Type B pancreatic cell (in vitro differentiated cells): ENCODE data around the gene SMAD7. TPM values are rescaled to one million over a fixed set of nuclear protein-coding genes. Genes with fewer than 3 reads are reported as not detected.
A peak's percentile ranks its signal among the peaks of the same experiment; 100 is the strongest.

Source experiments
- DNase-seq: peaks from one replicate; pipeline ENCODE4 v3.0.0; 2021; ENCODE audit warnings: mixed read lengths; ENCODE audit not compliant: unreplicated experiment; ENCODE audit errors: extremely low spot score
- H3K27ac Mint-ChIP-seq: 2 replicates; pipeline ENCODE4 v1.8.0; 2021; ENCODE audit warnings: mild to moderate bottlenecking, mixed read lengths
- H3K27me3 Mint-ChIP-seq: 2 replicates; pipeline ENCODE4 v1.8.0; 2021; ENCODE audit warnings: mixed read lengths
- H3K36me3 Mint-ChIP-seq: 2 replicates; pipeline ENCODE4 v1.8.0; 2021; ENCODE audit warnings: mixed read lengths
- H3K4me1 Mint-ChIP-seq: one replicate; pipeline ENCODE4 v1.8.0; 2021; ENCODE audit warnings: mixed read lengths; ENCODE audit not compliant: unreplicated experiment
- H3K4me3 Mint-ChIP-seq: 2 replicates; pipeline ENCODE4 v1.8.0; 2021; ENCODE audit warnings: mild to moderate bottlenecking, mixed read lengths
- H3K9me3 Mint-ChIP-seq: 2 replicates; pipeline ENCODE4 v1.8.0; 2021; ENCODE audit warnings: mixed read lengths
- CTCF ChIP-seq: fragments of 200-600 bp; sonication (generic); conservative IDR thresholded peaks from 2 replicates; pipeline ENCODE4 v1.5.0; 2021; ENCODE audit warnings: antibody characterized with exemption, mild to moderate bottlenecking
- total RNA-seq: library from RNA; stranded (reverse); gene quantifications from 2 replicates; pipeline ENCODE4 v1.2.1, GENCODE V29; 2021; ENCODE audit warnings: low replicate concordance

The SMAD7 gene
- total RNA-seq, 1 donor from 2014 or later = 17.8 TPM

- peaks cover 23% of the 10 kb centered on the region for H3K36me3 Mint-ChIP-seq
- H3K4me1 Mint-ChIP-seq = peaks cover 44% of the 10 kb centered on the region
- H3K27me3 Mint-ChIP-seq = no peaks in the 10 kb centered on the region
- H3K9me3 Mint-ChIP-seq = no peaks in the 10 kb centered on the region
- peak overlapping the region; percentile 92 for H3K27ac Mint-ChIP-seq
- peak overlapping the region; percentile 94 for H3K4me3 Mint-ChIP-seq
- TF ChIP-seq CTCF = peak; percentile 55
- no peak for DNase-seq
Measured at GRCh38 chr18:48949606-48950535, 894 bp downstream of the SMAD7 start.

GRCh38 chr18:48949050-48949605 lies 1.6 kb downstream of the SMAD7 start:
- peaks cover 27% of the 10 kb centered on the region for H3K36me3 Mint-ChIP-seq
- H3K27ac Mint-ChIP-seq = peak overlapping the region; percentile 92
- TF ChIP-seq CTCF = no peak
- DNase-seq = no peak
- peak overlapping the region; percentile 91 for H3K4me3 Mint-ChIP-seq
- no peaks in the 10 kb centered on the region for H3K27me3 Mint-ChIP-seq
- no peaks in the 10 kb centered on the region for H3K9me3 Mint-ChIP-seq
- peaks cover 48% of the 10 kb centered on the region for H3K4me1 Mint-ChIP-seq

GRCh38 chr18:48948112-48949049 lies 2.4 kb downstream of the SMAD7 start:
- Mint-ChIP-seq H3K4me3 (peak overlapping the region; percentile 91), H3K4me1 (peaks cover 52% of the 10 kb centered on the region), H3K27ac (peak overlapping the region; percentile 92), H3K36me3 (peaks cover 33% of the 10 kb centered on the region), H3K9me3 (no peaks in the 10 kb centered on the region), H3K27me3 (no peaks in the 10 kb centered on the region)
- DNase-seq = no peak
- no peak for TF ChIP-seq CTCF

- Mint-ChIP-seq H3K4me3 (peak overlapping the region; percentile 91), H3K27ac (peak overlapping the region; percentile 77), H3K4me1 (peaks cover 56% of the 10 kb centered on the region)
Measured at GRCh38 chr18:48947560-48947959, 3.2 kb downstream of the SMAD7 start.

More at GRCh38 chr18:48947560-48947959, 3.2 kb downstream of the SMAD7 start:
- no peak for DNase-seq
- no peak for TF ChIP-seq CTCF
- peaks cover 36% of the 10 kb centered on the region for H3K36me3 Mint-ChIP-seq
- H3K9me3 Mint-ChIP-seq = no peaks in the 10 kb centered on the region
- no peaks in the 10 kb centered on the region for H3K27me3 Mint-ChIP-seq
